ENCODE results near the gene PLCH2. TPM values are rescaled to one million over a fixed set of nuclear protein-coding genes. Genes with fewer than 3 reads are reported as not detected.

PLCH2 gene
- total and polyA plus RNA-seq, 2 of the 13 experiments (the other 11 are each of a cell fraction or from before 2014, with no cell fraction given) = 0.15 to 0.67 TPM

GRCh38 chr1:2545754-2546514 is 69.8 kb downstream of the PLCH2 start (continued):
- TF ChIP-seq ZBTB26 (CRISPR knock-in tag; IDR thresholded peaks at IDR 0.05; ENCODE audit: borderline replicate concordance) (no peak), ZFP82 (CRISPR knock-in tag; IDR thresholded peaks at IDR 0.05; ENCODE audit: borderline replicate concordance) (no peak), ZNF205 (CRISPR knock-in tag; IDR thresholded peaks at IDR 0.05) (peak; percentile 40; the same call in 1 of the 2 replicates), ZNF768 (CRISPR knock-in tag; IDR thresholded peaks at IDR 0.05) (no peak), HMG20B (CRISPR knock-in tag; conservative IDR thresholded peaks at IDR 0.05) (no peak), ZNF577 (CRISPR knock-in tag; IDR thresholded peaks at IDR 0.05; ENCODE audit: borderline replicate concordance, low read depth) (no peak), NFIC (IDR thresholded peaks at IDR 0.05; ENCODE audit: low read length) (no peak), SALL1 (CRISPR knock-in tag; IDR thresholded peaks at IDR 0.05) (no peak; the same call in 1 of the 2 replicates), ZNF503 (CRISPR knock-in tag; IDR thresholded peaks at IDR 0.05) (no peak), RAD51 (IDR thresholded peaks at IDR 0.05; ENCODE audit: borderline replicate concordance) (peak; percentile 80), BORCS8-MEF2B (CRISPR knock-in tag; IDR thresholded peaks at IDR 0.05) (no peak), MAX (IDR thresholded peaks at IDR 0.05) (peak; percentile 72), MBNL3 (CRISPR knock-in tag; conservative IDR thresholded peaks at IDR 0.05) (no peak), ZNF639 (CRISPR knock-in tag; conservative IDR thresholded peaks at IDR 0.05) (no peak)
- TF ChIP-seq, protein P1, sequence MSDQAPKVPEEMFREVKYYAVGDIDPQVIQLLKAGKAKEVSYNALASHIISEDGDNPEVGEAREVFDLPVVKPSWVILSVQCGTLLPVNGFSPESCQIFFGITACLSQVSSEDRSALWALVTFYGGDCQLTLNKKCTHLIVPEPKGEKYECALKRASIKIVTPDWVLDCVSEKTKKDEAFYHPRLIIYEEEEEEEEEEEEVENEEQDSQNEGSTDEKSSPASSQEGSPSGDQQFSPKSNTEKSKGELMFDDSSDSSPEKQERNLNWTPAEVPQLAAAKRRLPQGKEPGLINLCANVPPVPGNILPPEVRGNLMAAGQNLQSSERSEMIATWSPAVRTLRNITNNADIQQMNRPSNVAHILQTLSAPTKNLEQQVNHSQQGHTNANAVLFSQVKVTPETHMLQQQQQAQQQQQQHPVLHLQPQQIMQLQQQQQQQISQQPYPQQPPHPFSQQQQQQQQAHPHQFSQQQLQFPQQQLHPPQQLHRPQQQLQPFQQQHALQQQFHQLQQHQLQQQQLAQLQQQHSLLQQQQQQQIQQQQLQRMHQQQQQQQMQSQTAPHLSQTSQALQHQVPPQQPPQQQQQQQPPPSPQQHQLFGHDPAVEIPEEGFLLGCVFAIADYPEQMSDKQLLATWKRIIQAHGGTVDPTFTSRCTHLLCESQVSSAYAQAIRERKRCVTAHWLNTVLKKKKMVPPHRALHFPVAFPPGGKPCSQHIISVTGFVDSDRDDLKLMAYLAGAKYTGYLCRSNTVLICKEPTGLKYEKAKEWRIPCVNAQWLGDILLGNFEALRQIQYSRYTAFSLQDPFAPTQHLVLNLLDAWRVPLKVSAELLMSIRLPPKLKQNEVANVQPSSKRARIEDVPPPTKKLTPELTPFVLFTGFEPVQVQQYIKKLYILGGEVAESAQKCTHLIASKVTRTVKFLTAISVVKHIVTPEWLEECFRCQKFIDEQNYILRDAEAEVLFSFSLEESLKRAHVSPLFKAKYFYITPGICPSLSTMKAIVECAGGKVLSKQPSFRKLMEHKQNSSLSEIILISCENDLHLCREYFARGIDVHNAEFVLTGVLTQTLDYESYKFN (CRISPR knock-in tag; conservative IDR thresholded peaks at IDR 0.05) = no peak
- TF ChIP-seq, protein P2, sequence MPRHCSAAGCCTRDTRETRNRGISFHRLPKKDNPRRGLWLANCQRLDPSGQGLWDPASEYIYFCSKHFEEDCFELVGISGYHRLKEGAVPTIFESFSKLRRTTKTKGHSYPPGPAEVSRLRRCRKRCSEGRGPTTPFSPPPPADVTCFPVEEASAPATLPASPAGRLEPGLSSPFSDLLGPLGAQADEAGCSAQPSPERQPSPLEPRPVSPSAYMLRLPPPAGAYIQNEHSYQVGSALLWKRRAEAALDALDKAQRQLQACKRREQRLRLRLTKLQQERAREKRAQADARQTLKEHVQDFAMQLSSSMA (CRISPR knock-in tag; IDR thresholded peaks at IDR 0.05) = no peak
- TF ChIP-seq, protein P3, sequence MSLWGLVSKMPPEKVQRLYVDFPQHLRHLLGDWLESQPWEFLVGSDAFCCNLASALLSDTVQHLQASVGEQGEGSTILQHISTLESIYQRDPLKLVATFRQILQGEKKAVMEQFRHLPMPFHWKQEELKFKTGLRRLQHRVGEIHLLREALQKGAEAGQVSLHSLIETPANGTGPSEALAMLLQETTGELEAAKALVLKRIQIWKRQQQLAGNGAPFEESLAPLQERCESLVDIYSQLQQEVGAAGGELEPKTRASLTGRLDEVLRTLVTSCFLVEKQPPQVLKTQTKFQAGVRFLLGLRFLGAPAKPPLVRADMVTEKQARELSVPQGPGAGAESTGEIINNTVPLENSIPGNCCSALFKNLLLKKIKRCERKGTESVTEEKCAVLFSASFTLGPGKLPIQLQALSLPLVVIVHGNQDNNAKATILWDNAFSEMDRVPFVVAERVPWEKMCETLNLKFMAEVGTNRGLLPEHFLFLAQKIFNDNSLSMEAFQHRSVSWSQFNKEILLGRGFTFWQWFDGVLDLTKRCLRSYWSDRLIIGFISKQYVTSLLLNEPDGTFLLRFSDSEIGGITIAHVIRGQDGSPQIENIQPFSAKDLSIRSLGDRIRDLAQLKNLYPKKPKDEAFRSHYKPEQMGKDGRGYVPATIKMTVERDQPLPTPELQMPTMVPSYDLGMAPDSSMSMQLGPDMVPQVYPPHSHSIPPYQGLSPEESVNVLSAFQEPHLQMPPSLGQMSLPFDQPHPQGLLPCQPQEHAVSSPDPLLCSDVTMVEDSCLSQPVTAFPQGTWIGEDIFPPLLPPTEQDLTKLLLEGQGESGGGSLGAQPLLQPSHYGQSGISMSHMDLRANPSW (CRISPR knock-in tag; IDR thresholded peaks at IDR 0.05; ENCODE audit: borderline replicate concordance) = no peak

Data from HepG2 (cell line).